HG03439 (cell line): Measurements from ENCODE around the gene FAM53B.

ENCODE experiments used
- ATAC-seq: cut with Tn5 transposase; IDR thresholded peaks from one replicate; pipeline ENCODE4 v1.9.1; 2021; ENCODE audit warnings: mild to moderate bottlenecking, moderate library complexity; ENCODE audit not compliant: unreplicated experiment

FAM53B gene

GRCh38 chr10:124602121-124602561 lies 142.0 kb downstream of the FAM53B start:
- no peak for ATAC-seq

GRCh38 chr10:124601431-124602120 lies 142.6 kb downstream of the FAM53B start:
- ATAC-seq: no peak

- ATAC-seq: no peak
Measured at GRCh38 chr10:124601016-124601415, 143.2 kb downstream of the FAM53B start.

- no peak for ATAC-seq
Measured at GRCh38 chr10:124600051-124600880, 143.9 kb downstream of the FAM53B start.

- ATAC-seq: no peak
Measured at GRCh38 chr10:124599588-124600050, 144.6 kb downstream of the FAM53B start.

- ATAC-seq: no peak
Measured at GRCh38 chr10:124598773-124599587, 145.2 kb downstream of the FAM53B start.

GRCh38 chr10:124598196-124598595 lies 146.0 kb downstream of the FAM53B start:
- no peak for ATAC-seq

GRCh38 chr10:124597846-124598165 lies 146.4 kb downstream of the FAM53B start:
- ATAC-seq: no peak

GRCh38 chr10:124596962-124597845 lies 147.0 kb downstream of the FAM53B start:
- ATAC-seq: no peak

GRCh38 chr10:124596116-124596785 lies 147.9 kb downstream of the FAM53B start:
- no peak for ATAC-seq

- no peak for ATAC-seq
Measured at GRCh38 chr10:124595143-124595883, 148.9 kb downstream of the FAM53B start.

- no peak for ATAC-seq
Measured at GRCh38 chr10:124594240-124594639, 149.9 kb downstream of the FAM53B start.

- no peak for ATAC-seq
Measured at GRCh38 chr10:124593431-124593985, 150.7 kb downstream of the FAM53B start.

GRCh38 chr10:124592736-124593430 lies 151.3 kb downstream of the FAM53B start:
- ATAC-seq: no peak

- ATAC-seq: no peak
Measured at GRCh38 chr10:124592101-124592500, 152.1 kb downstream of the FAM53B start.

- ATAC-seq: no peak
Measured at GRCh38 chr10:124591123-124591495, 153.1 kb downstream of the FAM53B start.

GRCh38 chr10:124590216-124591122 lies 153.7 kb downstream of the FAM53B start:
- ATAC-seq: no peak
